Stimulated activated CD8-positive, alpha-beta memory T cell treated with anti-CD3 and anti-CD28 coated beads, Interleukin-4, amount 100 ng/mL, for 24 hours (primary cell): ENCODE data around the gene TMEM86A.
A peak's percentile ranks its signal among the peaks of the same experiment; 100 is the strongest.

Source experiments
- DNase-seq: peaks from one replicate; pipeline ENCODE4 v3.0.0-alpha.2; 2020; ENCODE audit warnings: low read depth

The TMEM86A gene

GRCh38 chr11:18700375-18700774 is 1.8 kb downstream of the TMEM86A start:
- no peak for DNase-seq

- no peak for DNase-seq
Measured at GRCh38 chr11:18700872-18701271, 2.3 kb downstream of the TMEM86A start.

- DNase-seq = no peak
Measured at GRCh38 chr11:18701614-18702216, 3.1 kb downstream of the TMEM86A start.

GRCh38 chr11:18703001-18703763 is 4.6 kb downstream of the TMEM86A start:
- DNase-seq = no peak

- DNase-seq = no peak
Measured at GRCh38 chr11:18704045-18704645, 5.6 kb downstream of the TMEM86A start.

- DNase-seq = no peak
Measured at GRCh38 chr11:18704698-18705097, 6.1 kb downstream of the TMEM86A start.

GRCh38 chr11:18705651-18706281 is 7.2 kb downstream of the TMEM86A start:
- DNase-seq = no peak

GRCh38 chr11:18706330-18707243 is 8.0 kb downstream of the TMEM86A start:
- no peak for DNase-seq

GRCh38 chr11:18707811-18708340 is 9.3 kb downstream of the TMEM86A start:
- no peak for DNase-seq

GRCh38 chr11:18709414-18709813 is 10.8 kb downstream of the TMEM86A start:
- no peak for DNase-seq

GRCh38 chr11:18710545-18710944 is 12.0 kb downstream of the TMEM86A start:
- DNase-seq = no peak

- no peak for DNase-seq
Measured at GRCh38 chr11:18713646-18714442, 15.3 kb downstream of the TMEM86A start.

GRCh38 chr11:18714443-18714780 is 15.8 kb downstream of the TMEM86A start:
- no peak for DNase-seq

GRCh38 chr11:18715476-18715875 is 16.9 kb downstream of the TMEM86A start:
- DNase-seq = no peak

- no peak for DNase-seq
Measured at GRCh38 chr11:18720091-18720807, 21.7 kb downstream of the TMEM86A start.

GRCh38 chr11:18720808-18721560 is 22.4 kb downstream of the TMEM86A start:
- peak; percentile 78 for DNase-seq

GRCh38 chr11:18721561-18722292 is 23.1 kb downstream of the TMEM86A start:
- no peak for DNase-seq

- DNase-seq = no peak
Measured at GRCh38 chr11:18722293-18722637, 23.7 kb downstream of the TMEM86A start.

GRCh38 chr11:18723991-18724390 is 25.4 kb downstream of the TMEM86A start:
- no peak for DNase-seq
